Vagina (tissue), 2 donors: ENCODE measurements around the gene UAP1.

ENCODE experiments used
- CTCF ChIP-seq, 3 experiments: fragments of 450-650 bp in 2 of 3; fragments of 200-600 bp in 1 of 3; sonication (generic) in 1 of 3; IDR thresholded peaks; one replicate each; pipeline ENCODE4 v1.5.1; 2017 to 2019; ENCODE audit warnings: antibody characterized with exemption in 3 of 3, mild to moderate bottlenecking in 2 of 3, moderate library complexity in 2 of 3
- POLR2AphosphoS5 ChIP-seq, 2 donors: sonication (generic); formaldehyde crosslinking; IDR thresholded peaks; one replicate each; pipeline ENCODE4 v1.9.0; 2017; ENCODE audit warnings: antibody characterized with exemption in 2 of 2, mild to moderate bottlenecking in 2 of 2, low read depth in 1 of 2; ENCODE audit not compliant: insufficient read depth in 1 of 2

GRCh38 chr1:162644986-162645314 lies 83.4 kb downstream of the UAP1 start:
- TF ChIP-seq CTCF (IDR thresholded peaks at IDR 0.05) (no peak), POLR2AphosphoS5 (IDR thresholded peaks at IDR 0.05; ENCODE audit: insufficient read depth in 1 of 2, low read depth in 1 of 2) (no peak)
